Measurements from ENCODE around the gene PCDH9. TPM values are rescaled to one million over a fixed set of nuclear protein-coding genes. Genes with fewer than 3 reads are reported as not detected.

The PCDH9 gene
- total and polyA plus RNA-seq, 7 experiments from 2014 or later = 0.08 to 1.3 (median 0.21) TPM

- Histone ChIP-seq H3K27me3 (ENCODE audit: control insufficient read depth in 2 of 2, insufficient read depth in 2 of 2, low read length in 2 of 2) (no peaks in the 10 kb centered on the region), H3K9me3 (ENCODE audit: control insufficient read depth in 2 of 3, low read length in 3 of 3) (no peaks in the 10 kb centered on the region), H3K36me3 (ENCODE audit: control insufficient read depth in 2 of 3, insufficient read depth in 3 of 3, low read length in 3 of 3) (no peaks in the 10 kb centered on the region), H3K4me3 (ENCODE audit: low read length) (no peak overlapping the region), H3K4me1 (ENCODE audit: control insufficient read depth in 2 of 2, insufficient read depth in 2 of 2, low read length in 2 of 2) (no peaks in the 10 kb centered on the region), H3K27ac (ENCODE audit: low read depth, low read length) (no peak overlapping the region)
- intact Hi-C loops (cut with micrococcal nuclease) = no loop called here
- H3K27ac Mint-ChIP-seq = no peak overlapping the region
- no peaks in the 10 kb centered on the region for H3K4me1 Mint-ChIP-seq
- no peak overlapping the region for H3K4me3 Mint-ChIP-seq
- POLR2A ChIA-PET = no interaction called here
- ATAC-seq = no peak
- H3K27me3 Mint-ChIP-seq = no peaks in the 10 kb centered on the region
- no peaks in the 10 kb centered on the region for H3K36me3 Mint-ChIP-seq
- peaks cover 0 to 12% (median 0%) of the 10 kb centered on the region in 11 donors for H3K9me3 Mint-ChIP-seq
- no peak for DNase-seq
- CTCF ChIA-PET = no interaction called here
Observed at GRCh38 chr13:66508153-66508909, 721.8 kb downstream of the PCDH9 start.

GRCh38 chr13:66506979-66507378 lies 723.2 kb downstream of the PCDH9 start:
- no peaks in the 10 kb centered on the region for H3K4me1 ChIP-seq (ENCODE audit: control insufficient read depth in 2 of 2, insufficient read depth in 2 of 2, low read length in 2 of 2)
- ChIA-PET POLR2A (no interaction called here), CTCF (no interaction called here)
- H3K27ac ChIP-seq (ENCODE audit: low read depth, low read length) = no peak overlapping the region
- DNase-seq (no peak), ATAC-seq (no peak)
- no peak overlapping the region for H3K27ac Mint-ChIP-seq
- H3K36me3 ChIP-seq (ENCODE audit: control insufficient read depth in 2 of 3, insufficient read depth in 3 of 3, low read length in 3 of 3) = no peaks in the 10 kb centered on the region
- H3K9me3 Mint-ChIP-seq = peaks cover 0 to 12% (median 0%) of the 10 kb centered on the region in 11 donors
- intact Hi-C loops (cut with micrococcal nuclease) = no loop called here
- no peak overlapping the region for H3K4me3 ChIP-seq (ENCODE audit: low read length)
- H3K4me3 Mint-ChIP-seq = no peak overlapping the region
- H3K27me3 ChIP-seq (ENCODE audit: control insufficient read depth in 2 of 2, insufficient read depth in 2 of 2, low read length in 2 of 2) = no peaks in the 10 kb centered on the region
- no peaks in the 10 kb centered on the region for H3K9me3 ChIP-seq (ENCODE audit: control insufficient read depth in 2 of 3, low read length in 3 of 3)
- no peaks in the 10 kb centered on the region for H3K36me3 Mint-ChIP-seq
- no peaks in the 10 kb centered on the region for H3K4me1 Mint-ChIP-seq
- H3K27me3 Mint-ChIP-seq = no peaks in the 10 kb centered on the region

DNA sequence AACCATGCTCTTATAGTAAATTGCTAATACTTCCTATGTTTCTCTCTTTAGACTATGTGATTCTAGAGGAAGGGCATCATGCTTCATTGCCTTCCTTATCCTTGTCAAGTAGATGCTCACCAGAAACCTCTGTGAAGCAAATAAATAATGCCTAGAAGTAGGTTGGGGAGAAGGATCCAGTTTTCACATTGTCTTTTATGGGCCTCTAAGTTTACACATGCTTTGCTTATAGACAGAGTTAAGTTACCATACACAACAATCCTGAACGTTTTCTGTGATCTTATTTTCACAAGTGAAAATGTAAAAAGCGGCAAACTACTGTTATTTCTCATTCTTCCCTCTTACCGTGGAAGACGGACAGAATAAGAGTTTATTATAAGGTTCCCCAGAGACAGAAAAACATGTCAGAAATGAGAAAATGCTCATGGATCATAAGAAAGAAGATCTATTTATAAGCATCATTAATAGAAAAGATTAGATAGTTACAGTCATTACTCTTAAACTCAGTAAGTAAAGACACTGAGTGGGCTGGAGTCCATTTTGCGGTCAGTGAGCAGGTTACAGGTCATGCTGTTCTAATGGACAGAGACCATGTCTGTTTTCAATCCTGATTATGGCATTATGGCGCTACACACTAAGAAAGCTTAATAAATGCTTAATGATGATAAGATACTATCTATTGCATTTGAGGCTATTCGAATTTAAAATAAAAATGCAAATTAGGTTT lies 723.9 kb downstream of the PCDH9 start:
- Histone ChIP-seq H3K4me1 (ENCODE audit: control insufficient read depth in 2 of 2, insufficient read depth in 2 of 2, low read length in 2 of 2) (no peaks in the 10 kb centered on the region), H3K4me3 (ENCODE audit: low read length) (no peak overlapping the region), H3K36me3 (ENCODE audit: control insufficient read depth in 2 of 3, insufficient read depth in 3 of 3, low read length in 3 of 3) (no peaks in the 10 kb centered on the region), H3K27ac (ENCODE audit: low read depth, low read length) (no peak overlapping the region), H3K9me3 (ENCODE audit: control insufficient read depth in 2 of 3, low read length in 3 of 3) (no peaks in the 10 kb centered on the region), H3K27me3 (ENCODE audit: control insufficient read depth in 2 of 2, insufficient read depth in 2 of 2, low read length in 2 of 2) (no peaks in the 10 kb centered on the region)
- Mint-ChIP-seq H3K4me3 (no peak overlapping the region), H3K27me3 (no peaks in the 10 kb centered on the region), H3K9me3 (peaks cover 0 to 16% (median 0%) of the 10 kb centered on the region in 11 donors), H3K4me1 (no peaks in the 10 kb centered on the region), H3K27ac (no peak overlapping the region), H3K36me3 (no peaks in the 10 kb centered on the region)
- DNase-seq = no peak
- ChIA-PET POLR2A (no interaction called here), CTCF (no interaction called here)
- intact Hi-C loops (cut with micrococcal nuclease) = no loop called here
- ATAC-seq = no peak

GRCh38 chr13:66503890-66504289 lies 726.2 kb downstream of the PCDH9 start:
- intact Hi-C loops (cut with micrococcal nuclease) = no loop called here
- Histone ChIP-seq H3K4me3 (ENCODE audit: low read length) (no peak overlapping the region), H3K4me1 (ENCODE audit: control insufficient read depth in 2 of 2, insufficient read depth in 2 of 2, low read length in 2 of 2) (no peaks in the 10 kb centered on the region), H3K27me3 (ENCODE audit: control insufficient read depth in 2 of 2, insufficient read depth in 2 of 2, low read length in 2 of 2) (no peaks in the 10 kb centered on the region), H3K9me3 (ENCODE audit: control insufficient read depth in 2 of 3, low read length in 3 of 3) (no peaks in the 10 kb centered on the region), H3K36me3 (ENCODE audit: control insufficient read depth in 2 of 3, insufficient read depth in 3 of 3, low read length in 3 of 3) (no peaks in the 10 kb centered on the region), H3K27ac (ENCODE audit: low read depth, low read length) (no peak overlapping the region)
- peaks cover 0 to 16% (median 1%) of the 10 kb centered on the region in 11 donors for H3K9me3 Mint-ChIP-seq
- no peaks in the 10 kb centered on the region for H3K4me1 Mint-ChIP-seq
- H3K36me3 Mint-ChIP-seq = no peaks in the 10 kb centered on the region
- H3K27ac Mint-ChIP-seq = no peak overlapping the region
- H3K27me3 Mint-ChIP-seq = no peaks in the 10 kb centered on the region
- ATAC-seq = no peak
- CTCF ChIA-PET = no interaction called here
- no peak for DNase-seq
- no peak overlapping the region for H3K4me3 Mint-ChIP-seq
- POLR2A ChIA-PET = no interaction called here

DNA sequence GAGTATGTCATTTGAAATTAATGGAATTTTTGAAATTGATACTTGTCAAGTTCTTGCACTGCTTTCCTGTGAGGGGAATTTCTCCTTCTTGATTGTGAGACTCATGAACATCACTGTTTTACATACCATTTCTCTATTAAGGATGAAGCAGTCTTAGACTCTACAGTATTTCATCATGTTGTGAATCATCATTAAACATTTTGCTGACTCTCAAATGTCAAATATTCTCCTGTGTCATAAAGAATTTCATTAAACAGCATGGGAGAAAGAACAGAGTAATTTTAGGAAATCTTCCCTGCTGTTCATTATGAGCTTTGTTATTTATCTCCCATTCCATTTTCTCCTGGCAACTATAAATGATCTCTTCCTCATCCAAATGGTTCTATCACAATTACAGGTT lies 729.0 kb downstream of the PCDH9 start:
- Mint-ChIP-seq H3K27me3 (no peaks in the 10 kb centered on the region), H3K4me3 (no peak overlapping the region), H3K36me3 (no peaks in the 10 kb centered on the region), H3K27ac (no peak overlapping the region), H3K4me1 (no peaks in the 10 kb centered on the region), H3K9me3 (peaks cover 0 to 10% (median 3%) of the 10 kb centered on the region in 11 donors)
- H3K4me1 ChIP-seq (ENCODE audit: control insufficient read depth in 2 of 2, insufficient read depth in 2 of 2, low read length in 2 of 2) = no peaks in the 10 kb centered on the region
- no peak overlapping the region for H3K4me3 ChIP-seq (ENCODE audit: low read length)
- no peak overlapping the region for H3K27ac ChIP-seq (ENCODE audit: low read depth, low read length)
- ATAC-seq (no peak), DNase-seq (no peak)
- intact Hi-C loops (cut with micrococcal nuclease) = no loop called here
- H3K27me3 ChIP-seq (ENCODE audit: control insufficient read depth in 2 of 2, insufficient read depth in 2 of 2, low read length in 2 of 2) = no peaks in the 10 kb centered on the region
- ChIA-PET POLR2A (no interaction called here), CTCF (no interaction called here)
- H3K9me3 ChIP-seq (ENCODE audit: control insufficient read depth in 2 of 3, low read length in 3 of 3) = no peaks in the 10 kb centered on the region
- H3K36me3 ChIP-seq (ENCODE audit: control insufficient read depth in 2 of 3, insufficient read depth in 3 of 3, low read length in 3 of 3) = no peaks in the 10 kb centered on the region

DNA sequence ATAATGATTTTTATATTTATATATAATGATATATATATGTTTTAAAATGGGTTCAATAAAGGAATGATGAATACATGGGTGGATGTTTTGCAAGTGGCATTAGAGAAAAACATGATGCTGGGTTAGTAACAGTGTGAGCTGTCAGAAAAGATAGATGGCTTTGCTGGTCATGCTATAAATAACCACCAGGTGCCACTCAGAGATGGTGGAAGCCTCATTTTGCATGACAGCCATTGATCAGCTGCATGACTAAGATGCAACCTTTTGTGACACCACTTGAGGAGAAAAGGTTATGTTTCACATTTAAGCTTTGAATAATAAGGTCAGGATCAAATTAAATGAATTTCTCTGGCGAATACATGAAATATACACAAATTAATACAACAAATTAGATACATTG lies 737.7 kb downstream of the PCDH9 start:
- no peak overlapping the region for H3K4me3 Mint-ChIP-seq
- no peak overlapping the region for H3K27ac Mint-ChIP-seq
- H3K9me3 Mint-ChIP-seq = peaks cover 0 to 4% (median 0%) of the 10 kb centered on the region in 11 donors
- Histone ChIP-seq H3K27me3 (ENCODE audit: control insufficient read depth in 2 of 2, insufficient read depth in 2 of 2, low read length in 2 of 2) (no peaks in the 10 kb centered on the region), H3K4me1 (ENCODE audit: control insufficient read depth in 2 of 2, insufficient read depth in 2 of 2, low read length in 2 of 2) (no peaks in the 10 kb centered on the region), H3K9me3 (ENCODE audit: control insufficient read depth in 2 of 3, low read length in 3 of 3) (no peaks in the 10 kb centered on the region), H3K4me3 (ENCODE audit: low read length) (no peak overlapping the region), H3K36me3 (ENCODE audit: control insufficient read depth in 2 of 3, insufficient read depth in 3 of 3, low read length in 3 of 3) (no peaks in the 10 kb centered on the region), H3K27ac (ENCODE audit: low read depth, low read length) (no peak overlapping the region)
- intact Hi-C loops (cut with micrococcal nuclease) = no loop called here
- ATAC-seq (no peak), DNase-seq (no peak)
- H3K36me3 Mint-ChIP-seq = no peaks in the 10 kb centered on the region
- no peaks in the 10 kb centered on the region for H3K27me3 Mint-ChIP-seq
- ChIA-PET POLR2A (no interaction called here), CTCF (no interaction called here)
- no peaks in the 10 kb centered on the region for H3K4me1 Mint-ChIP-seq

DNA sequence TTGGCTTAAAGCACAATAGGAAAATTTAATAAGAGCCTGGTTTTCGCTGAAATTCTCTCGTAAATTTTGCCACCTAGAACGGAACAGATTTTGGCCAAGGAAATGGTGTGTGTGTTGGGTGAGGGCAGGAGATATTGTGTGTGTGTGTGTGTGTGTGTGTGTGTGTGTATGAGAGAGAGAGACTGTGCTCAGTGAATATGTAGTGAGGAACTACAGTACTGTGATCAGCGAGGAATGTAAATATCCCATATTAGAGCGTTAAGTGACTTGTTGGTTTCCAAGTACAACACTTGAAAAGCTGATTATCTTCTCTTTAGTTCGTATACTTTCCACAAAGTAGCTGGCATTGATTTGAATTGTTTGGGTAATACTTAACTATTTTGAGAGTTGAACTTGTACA lies 738.9 kb downstream of the PCDH9 start:
- no peaks in the 10 kb centered on the region for H3K4me1 ChIP-seq (ENCODE audit: control insufficient read depth in 2 of 2, insufficient read depth in 2 of 2, low read length in 2 of 2)
- H3K27ac ChIP-seq (ENCODE audit: low read depth, low read length) = no peak overlapping the region
- Mint-ChIP-seq H3K9me3 (peaks cover 0 to 4% (median 0%) of the 10 kb centered on the region in 11 donors), H3K4me1 (no peaks in the 10 kb centered on the region), H3K27me3 (no peaks in the 10 kb centered on the region), H3K36me3 (no peaks in the 10 kb centered on the region), H3K27ac (no peak overlapping the region), H3K4me3 (no peak overlapping the region)
- intact Hi-C loops (cut with micrococcal nuclease) = no loop called here
- H3K36me3 ChIP-seq (ENCODE audit: control insufficient read depth in 2 of 3, insufficient read depth in 3 of 3, low read length in 3 of 3) = no peaks in the 10 kb centered on the region
- ChIA-PET CTCF (no interaction called here), POLR2A (no interaction called here)
- DNase-seq = no peak
- H3K9me3 ChIP-seq (ENCODE audit: control insufficient read depth in 2 of 3, low read length in 3 of 3) = no peaks in the 10 kb centered on the region
- no peak for ATAC-seq
- H3K4me3 ChIP-seq (ENCODE audit: low read length) = no peak overlapping the region
- H3K27me3 ChIP-seq (ENCODE audit: control insufficient read depth in 2 of 2, insufficient read depth in 2 of 2, low read length in 2 of 2) = no peaks in the 10 kb centered on the region
